HL-60/S4 treated with retinoic acid at 250 ng/mL for 4 days and 3 days (cell line): ENCODE measurements around the gene EPB41L5.
"Not testable (repeated sequence)": the region's sequence is repeated elsewhere in the genome, so short reads cannot be mapped to it uniquely, and the experiment has no call there.

Experiments used
- in situ Hi-C: fragments of 300-500 bp; cut with MboI; formaldehyde crosslinking; loops from 2 replicates; pipeline ENCODE4 v1.7.0; 2022; ENCODE audit warnings: low sequenced_read_pairs

EPB41L5 gene

DNA sequence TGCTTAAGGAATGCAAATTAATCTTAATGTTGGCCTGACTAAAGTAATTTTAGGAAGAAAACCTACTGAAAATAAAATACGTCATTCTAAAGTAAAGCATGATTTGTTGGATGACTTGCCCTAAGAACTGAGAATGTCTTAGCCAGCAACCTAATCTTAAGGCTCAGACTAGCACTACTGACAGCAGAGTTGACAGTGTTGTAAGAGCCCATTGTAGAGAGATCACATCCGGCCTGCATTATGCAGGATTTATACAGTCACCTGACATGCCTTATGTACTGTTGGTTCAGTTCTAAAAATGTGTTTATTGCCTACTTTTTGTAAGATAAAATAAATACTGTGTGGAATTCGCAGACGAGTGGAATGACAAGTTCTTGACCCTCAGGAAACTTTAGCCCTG, 128.0 kb downstream of the EPB41L5 start:
- in situ Hi-C loops = no loop called here

DNA sequence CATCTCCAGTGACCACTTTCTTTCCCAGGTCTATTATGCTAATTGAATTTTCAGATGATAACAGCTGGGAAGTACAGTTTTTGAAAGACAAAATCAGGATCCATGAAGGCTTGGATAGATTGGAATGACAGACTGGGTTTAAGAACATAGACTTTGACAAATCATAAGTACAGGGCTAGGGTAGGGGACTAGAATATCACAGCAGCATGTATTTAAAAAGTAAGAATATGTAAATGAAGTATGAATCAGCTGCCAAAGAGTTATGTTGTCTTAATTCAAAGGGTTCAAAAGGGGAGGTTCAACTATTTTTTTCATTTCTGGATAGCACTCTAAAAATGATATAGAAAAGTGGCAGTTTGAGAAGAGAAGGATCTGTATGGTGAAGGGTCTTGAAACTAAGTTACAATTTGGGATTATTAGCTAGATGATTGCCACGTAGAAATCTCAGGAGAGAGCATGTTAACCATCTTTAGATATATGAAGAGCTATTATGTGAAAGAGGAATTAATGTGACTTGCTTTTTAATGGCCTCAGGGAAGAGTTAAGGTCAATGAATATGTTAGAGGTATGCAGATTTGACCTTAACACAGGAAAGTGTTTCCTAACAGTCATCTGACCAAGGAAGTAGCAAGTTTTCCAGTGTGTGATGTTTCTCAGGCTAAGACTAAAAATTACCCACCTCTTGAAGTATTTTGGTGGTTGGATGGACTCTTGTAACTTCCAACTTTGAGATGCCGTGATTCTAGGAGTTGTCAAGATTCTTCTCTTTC, 128.6 kb downstream of the EPB41L5 start:
- in situ Hi-C loops = no loop called here

DNA sequence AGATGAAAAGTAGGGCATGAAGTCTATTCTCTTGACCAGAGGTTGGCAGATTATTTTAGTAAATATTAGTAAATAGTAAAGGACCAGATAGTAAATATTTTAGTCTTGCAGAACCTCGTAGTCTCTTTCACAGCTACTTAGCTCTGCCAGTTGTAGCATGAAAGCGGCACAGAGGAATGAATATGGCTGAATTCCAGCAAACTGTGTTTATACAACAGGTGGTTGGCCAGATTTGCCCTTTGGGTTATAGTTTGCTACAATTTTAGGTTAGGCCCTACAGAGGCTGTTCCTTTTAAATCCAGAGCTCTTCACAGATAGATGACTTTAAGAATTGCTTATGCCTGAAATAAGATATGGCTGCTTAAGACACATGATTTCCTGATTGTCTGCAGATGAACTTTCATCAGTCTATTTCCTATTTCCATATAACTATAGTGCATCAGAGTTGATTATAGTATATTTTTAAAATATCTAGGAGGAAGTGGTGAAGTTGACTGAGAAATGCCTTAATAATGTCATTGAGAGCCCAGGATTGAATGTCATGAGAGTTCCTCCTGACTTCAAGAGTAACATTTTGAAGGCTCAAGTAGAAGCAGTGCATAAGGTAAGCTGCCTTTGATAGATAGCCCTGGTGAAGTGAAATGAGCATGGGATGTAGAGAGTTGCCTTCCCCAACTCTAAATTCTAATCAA, 129.8 kb downstream of the EPB41L5 start:
- in situ Hi-C loops = no loop called here

DNA sequence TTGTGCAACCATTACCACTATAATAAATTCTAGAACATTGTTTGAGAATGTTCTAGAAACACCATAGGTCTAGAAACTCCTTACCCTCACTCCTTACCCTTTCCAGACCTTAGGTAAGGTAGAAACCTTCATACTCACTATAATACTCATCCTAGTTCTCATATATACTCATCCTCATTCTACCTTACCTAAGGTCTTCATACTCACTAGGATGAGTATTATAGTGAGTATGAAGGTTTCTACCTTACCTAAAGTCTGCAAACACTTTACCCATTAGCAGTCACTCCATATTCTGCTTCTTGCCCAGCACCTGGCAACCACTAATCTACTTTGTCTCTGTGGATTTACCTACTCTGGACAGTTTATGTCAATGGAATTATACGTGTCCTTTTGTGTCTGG, 135.4 kb downstream of the EPB41L5 start:
- in situ Hi-C loops = no loop called here

DNA sequence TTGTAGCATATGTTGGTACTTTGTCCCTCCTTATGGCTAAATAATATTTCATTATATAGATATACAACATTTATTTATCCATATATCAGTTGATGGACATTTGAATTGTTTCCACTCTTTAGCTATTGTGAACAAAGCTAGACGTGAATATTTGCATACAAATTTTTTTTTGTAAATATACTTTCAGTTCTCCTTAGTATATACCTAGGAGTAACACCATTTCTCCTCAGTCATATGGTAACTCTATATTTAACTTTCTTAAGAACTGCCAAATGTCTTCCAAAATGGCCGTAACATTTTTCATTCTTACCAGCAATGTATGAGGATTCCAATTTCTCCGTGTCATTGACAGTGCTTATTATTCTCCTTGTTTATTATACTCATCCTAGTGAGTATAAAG, 135.8 kb downstream of the EPB41L5 start:
- in situ Hi-C loops = no loop called here

DNA sequence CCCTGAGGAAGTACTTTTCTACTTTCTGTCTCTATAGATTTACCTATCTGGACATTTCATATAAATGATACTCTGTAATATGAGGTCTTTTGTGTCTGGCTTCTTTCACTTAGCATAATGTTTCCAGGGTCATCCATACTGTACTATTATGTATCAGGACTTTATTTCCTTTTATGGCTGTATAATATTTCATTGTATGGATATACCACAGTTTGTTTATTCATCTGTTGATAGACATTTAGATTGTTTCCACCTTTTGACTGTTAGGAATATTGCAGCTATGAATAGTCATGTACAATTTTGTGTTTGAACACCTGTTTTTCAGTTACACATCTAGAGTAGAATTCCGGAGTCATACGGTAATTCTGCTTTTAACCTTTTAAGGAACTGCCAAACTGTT, 136.5 kb downstream of the EPB41L5 start:
- in situ Hi-C loops = no loop called here

DNA sequence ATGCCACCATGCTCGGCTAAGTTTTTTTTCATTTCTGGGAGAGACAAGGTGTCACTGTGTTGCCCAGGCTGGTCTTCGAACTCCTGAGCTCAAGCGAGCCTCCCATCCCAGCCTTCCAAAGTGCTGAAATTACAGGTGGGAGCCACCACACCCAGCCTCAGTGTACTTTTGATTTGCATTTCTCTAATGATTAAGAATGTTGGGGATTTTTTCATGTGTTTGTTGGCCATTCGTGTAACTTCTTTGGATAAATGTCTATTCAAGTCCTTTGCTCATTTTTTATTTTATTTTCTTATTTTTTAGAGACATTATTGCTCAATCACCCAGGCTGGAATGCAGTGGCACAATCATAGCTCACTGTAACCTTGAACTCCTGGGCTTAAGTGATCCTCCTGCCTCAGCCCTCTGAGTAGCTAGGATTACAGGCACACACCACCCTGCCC, 137.2 kb downstream of the EPB41L5 start:
- in situ Hi-C loops = no loop called here

DNA sequence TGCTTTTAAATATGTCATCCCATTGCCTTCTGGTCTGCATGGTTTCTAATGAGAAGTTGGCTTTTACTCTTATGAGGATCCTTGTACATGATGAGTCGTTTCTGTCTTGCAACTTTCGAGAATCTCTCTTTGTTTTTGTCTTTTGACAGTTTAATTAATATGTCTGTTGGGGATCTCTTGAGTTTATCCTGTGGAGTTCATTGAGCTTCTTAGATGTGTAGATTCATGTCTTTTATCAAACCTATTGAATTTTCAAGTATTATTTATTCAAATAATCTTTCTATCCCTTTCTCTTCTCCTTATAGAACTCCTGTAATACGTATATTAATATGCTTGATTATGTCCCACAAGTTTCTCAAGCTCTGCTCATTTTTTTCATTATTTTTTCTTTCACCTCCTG, 142.4 kb downstream of the EPB41L5 start:
- in situ Hi-C loops = no loop called here

DNA sequence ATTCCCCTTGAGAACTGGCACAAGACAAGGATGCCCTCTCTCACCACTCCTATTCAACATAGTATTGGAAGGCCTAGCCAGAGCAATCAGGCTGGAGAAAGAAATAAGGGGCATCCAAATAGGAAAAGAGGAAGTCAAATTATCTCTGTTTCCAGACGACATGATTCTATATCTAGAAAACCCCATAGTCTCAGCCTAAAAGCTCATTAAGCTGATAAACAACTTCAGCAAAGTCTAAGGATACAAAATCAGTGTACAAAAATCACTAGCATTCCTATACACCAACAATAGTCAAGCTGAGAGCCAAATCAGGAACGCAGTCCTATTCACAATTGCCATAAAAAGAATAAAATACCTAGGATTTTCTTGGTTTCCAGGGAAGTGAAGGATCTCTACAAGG, 145.8 kb downstream of the EPB41L5 start:
- in situ Hi-C loops = not testable (repeated sequence)

DNA sequence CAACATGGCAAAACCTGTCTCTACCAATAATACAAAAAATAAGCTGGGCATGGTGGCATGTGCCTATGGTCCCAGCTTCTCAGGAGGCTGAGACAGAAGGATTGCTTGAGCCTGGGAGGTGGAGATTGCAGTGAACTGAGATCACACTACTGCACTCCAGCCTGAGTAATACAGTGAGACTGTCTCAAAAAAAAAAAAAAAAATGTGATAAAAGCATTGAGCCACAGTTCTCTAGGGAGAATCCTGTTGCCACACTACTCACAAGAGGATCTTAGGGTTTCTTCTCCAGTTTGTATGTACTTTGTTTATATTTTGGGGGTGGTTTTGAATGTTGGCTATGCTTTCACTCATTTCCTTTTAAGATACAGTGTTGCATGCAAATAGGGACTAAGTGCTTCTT, 148.3 kb downstream of the EPB41L5 start:
- in situ Hi-C loops = no loop called here

DNA sequence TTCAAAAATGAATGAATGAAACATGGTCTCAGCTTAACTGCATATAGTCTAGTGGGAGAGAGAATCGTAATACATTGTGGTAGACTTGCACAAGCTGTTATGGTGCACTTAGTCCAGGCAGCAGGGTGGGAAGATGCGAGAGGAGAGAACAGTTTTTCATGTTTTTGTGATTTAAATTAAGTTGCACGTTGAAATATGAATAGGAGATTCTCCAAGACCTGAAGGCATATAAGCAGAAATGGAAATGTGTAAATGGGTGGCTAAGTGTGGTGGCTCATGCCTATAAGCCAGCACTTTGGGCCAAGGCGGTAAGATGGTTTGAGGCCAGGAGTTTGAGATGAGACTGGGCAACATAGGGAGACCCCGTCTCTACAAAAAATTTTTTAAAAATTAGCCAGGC, 149.8 kb downstream of the EPB41L5 start:
- in situ Hi-C loops = no loop called here

DNA sequence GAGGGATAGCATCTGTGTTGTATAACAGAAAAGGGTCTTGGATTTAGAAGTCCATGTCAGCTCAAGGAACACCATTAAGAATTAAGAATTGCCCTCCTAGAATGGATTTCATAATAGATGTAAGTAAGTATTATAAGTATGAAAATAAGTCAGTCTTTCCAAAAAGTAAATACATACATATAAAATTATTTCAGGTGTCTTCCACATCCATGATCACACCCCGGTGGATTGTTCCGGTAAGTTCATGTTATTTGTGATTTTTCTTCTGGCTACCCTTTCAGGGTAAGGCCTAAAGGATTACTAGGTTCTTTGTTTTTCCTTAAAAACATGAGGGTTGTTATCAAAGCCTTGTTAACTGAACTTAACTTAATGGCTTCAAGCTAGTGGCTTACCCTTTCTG, 154.4 kb downstream of the EPB41L5 start:
- in situ Hi-C loops = no loop called here

DNA sequence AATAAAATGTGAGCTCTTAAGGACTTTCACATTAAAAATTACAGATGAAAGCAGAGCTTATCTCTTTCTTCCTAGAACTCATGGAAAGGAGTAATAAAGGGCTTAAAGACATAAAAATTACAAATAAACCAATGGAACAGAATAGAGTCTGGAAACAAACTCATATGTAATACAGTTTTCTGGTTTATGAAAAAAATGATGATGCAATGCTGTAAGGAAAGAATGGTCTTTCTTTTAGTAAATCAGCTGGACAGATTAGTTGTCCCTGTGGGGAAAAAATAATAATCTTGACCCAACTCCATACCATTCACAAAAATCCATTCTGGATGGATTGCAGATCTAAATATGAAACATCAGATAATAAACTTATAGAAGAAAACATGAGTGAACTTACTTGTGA, 156.1 kb downstream of the EPB41L5 start:
- in situ Hi-C loops = no loop called here

DNA sequence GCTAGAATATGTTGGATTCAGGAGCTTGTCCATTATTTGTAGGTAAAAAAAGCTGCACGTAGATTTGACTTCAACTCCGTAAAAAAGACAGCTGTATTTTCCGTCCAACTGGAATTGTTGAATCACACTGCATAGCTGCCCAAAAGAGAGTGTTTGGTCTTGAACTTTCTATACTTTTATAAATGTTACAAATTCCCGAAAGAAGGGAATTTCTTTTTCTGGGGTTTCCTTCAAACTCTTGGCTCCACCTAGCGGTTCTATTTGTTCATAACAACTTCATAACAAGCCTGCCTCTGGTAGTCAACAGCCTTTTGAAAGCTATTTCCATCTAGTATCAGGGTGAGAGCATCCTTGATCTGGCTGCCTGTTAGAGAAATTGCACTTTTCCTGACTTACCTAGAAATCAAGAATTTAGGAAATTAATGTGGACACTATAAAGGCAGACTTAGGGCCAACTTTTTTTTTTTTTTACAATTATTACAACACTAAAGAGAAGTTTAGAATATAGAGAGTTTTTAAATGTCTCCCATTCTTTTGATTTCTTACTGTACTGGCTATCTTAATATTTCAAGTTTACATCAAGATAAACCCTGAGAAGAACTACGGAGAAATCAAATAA, 162.2 kb downstream of the EPB41L5 start:
- in situ Hi-C loops = no loop called here

DNA sequence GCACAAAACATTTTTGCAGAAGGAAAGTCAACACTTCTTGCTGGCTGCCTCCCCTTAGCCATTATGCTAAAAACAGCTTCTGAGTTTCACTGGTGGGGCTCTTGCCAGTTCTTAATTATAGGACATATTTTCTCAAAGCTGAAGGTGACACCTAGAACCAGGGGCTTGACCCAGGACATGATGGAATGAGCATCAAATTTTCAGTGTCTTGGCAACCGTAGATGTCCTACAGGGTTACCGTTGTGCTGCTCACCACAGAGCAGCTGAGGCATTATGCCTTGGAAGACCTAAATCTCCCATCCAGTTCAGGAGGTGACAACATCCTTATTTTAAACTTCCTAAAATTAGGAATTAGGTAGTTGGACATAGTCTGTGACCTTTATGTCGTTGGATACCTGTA, 163.6 kb downstream of the EPB41L5 start:
- in situ Hi-C loops = no loop called here

DNA sequence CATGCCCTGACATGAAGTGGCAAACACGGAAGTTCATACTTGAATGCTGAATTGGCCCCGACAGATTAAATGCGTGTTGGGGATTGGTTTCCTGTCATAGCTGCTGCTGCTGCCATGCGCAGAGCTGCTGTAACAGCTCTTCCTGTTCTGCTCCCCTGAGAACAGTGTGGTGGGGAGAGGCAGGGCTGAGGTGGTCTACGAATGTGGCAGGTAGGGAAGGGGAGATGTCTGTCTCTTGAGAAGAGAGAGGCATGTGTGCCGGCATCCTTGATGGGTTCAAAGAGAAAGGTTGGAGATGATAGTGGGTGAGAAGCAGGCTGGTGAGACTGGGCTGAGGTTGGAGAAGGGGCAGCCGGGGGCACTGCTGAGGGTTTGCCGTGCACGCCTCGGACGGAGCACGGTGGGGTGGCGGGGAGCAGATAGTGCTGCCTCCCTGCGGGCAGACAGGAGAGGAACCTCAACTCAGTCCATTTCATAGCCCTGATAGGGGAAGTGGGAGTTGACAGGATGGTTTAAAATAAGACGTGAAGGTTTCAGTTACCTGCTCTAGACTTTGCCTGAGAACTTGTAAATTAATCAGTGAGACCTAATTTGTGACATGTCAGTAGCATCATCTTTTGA, 164.2 kb downstream of the EPB41L5 start:
- in situ Hi-C loops = no loop called here

DNA sequence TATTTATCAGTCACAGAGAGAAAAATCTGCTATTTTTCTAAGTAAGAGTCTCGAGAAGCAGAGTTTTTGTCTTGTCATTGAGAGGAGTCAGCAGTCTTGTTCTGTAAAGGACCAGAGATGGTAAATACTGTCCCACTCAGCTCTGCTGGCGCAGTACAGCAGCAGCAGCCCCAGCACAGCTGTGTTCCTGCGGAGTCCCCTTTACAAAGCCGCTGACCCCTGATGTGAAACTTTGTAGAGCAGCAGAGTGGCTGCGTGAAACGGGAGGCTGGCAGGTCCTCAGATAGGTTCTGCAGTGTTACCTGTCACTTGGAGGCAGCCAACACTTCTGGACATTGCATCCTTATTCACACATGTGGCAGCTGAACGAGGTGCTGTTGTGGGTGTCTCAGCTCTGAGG, 165.1 kb downstream of the EPB41L5 start:
- in situ Hi-C loops = no loop called here

DNA sequence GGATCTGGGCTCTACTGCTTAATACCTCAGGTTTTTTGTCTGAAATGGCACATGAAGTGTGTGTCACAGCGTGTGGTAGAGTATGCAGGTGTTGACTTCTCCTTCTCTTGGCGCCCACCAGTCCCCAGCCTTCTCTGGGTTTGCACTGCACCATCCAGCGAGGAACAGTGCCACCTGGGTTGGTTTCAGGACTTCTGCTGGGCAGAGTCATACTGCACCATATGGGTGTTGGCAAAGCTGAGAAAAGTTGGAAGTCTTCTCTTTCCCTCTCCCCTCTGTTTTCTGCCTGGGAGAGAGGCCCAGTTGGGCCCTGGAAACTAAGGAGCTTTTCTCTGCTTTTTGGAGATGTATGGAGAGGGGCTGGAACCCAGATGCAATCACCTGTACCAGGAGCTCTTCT, 166.5 kb downstream of the EPB41L5 start:
- in situ Hi-C loops = no loop called here

DNA sequence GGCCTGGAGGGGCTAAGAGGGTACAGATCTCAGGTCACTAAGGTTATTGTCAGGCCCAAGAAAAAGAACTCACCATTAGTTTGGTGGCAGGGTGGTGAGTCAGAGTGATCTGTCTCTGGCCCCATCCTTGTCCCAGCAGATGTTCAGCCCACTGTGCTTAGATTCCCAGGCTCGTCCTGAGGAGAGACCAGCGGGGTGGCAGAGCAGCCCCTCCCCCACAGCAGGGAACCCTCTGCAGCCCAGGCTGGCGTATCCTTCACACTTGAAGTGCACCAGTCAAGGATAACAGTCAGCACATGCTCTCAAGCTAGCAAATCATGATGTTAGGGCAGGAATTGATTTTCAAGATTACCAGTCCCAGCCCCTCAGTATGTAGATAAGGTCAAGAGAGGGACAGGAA, 167.2 kb downstream of the EPB41L5 start:
- in situ Hi-C loops = no loop called here

DNA sequence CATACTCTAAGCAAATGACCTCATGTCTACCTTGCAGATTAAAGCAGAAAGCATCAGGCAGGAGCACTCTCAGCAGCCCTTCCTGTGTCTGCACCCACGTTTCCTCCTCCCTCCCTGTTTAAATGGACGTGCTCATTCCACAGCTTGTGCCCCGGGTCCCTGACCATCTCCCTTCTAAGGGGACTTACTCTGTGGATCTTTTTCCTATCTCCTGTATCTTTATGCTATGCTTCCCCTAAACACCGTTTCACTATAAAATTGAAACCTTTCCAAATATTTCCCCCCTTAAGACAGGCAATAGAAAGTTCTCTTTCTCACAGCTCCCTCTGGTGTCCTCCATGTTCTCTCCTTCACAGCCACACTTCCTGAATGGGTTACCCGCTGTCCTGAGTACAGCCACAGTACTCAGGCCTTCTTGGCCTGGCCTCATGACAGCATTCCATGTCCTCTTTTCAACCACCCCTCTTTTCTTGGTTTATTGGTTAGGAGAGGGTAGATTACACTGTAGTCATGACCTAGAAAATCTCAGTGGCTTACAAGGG, 169.2 kb downstream of the EPB41L5 start:
- in situ Hi-C loops = no loop called here

DNA sequence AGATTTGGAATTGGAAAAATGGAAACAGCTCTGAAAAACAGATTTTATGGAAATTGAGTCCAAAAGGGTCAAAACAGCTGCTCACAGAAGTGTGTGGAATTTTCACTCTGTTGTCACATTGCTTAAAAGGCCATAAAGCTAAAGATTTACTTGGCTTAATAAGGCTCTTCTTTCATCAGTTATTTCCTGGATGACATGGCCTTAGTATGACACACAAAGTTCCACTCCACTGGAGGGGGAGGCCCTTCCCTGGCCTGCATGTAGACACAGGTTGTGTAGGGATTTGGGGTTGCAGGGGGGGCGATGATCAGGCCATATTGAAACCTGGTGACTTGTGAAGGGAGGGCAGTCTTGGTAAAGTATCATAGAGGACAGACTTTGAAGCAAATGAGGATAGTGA, 176.3 kb downstream of the EPB41L5 start:
- in situ Hi-C loops = no loop called here
